ENCODE data around the gene ZNF559. TPM values are rescaled to one million over a fixed set of nuclear protein-coding genes. Genes with fewer than 3 reads are reported as not detected.

The ZNF559 gene
- total RNA-seq, 1 donor from 2014 or later = 17.4 TPM

DNA sequence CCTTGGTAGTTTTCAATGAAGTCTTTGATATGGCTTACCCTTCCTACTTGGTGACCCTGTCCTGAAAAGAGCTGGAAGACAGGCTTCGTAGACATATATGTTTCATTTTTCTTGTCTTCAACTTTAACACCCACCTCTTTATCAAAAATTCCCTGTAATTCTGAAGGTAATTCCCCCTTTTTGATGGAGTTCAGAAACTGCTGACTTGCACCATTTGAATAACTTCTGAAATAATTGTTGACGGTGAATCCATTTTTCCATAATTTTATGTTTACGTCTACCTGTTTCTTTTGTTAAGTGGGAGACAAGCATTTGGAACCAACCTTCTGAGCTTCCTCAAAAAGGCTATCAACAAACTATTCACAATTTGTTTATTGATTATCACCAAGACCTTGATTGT lies 24.3 kb downstream of the ZNF559 start:
- intact Hi-C loops (cut with micrococcal nuclease) = no loop called here
- no peak for DNase-seq

GRCh38 chr19:9348671-9349070 lies 24.7 kb downstream of the ZNF559 start:
- no peak for ATAC-seq
- no peak for DNase-seq
- intact Hi-C loops (cut with micrococcal nuclease) = no loop called here

More for the DNA sequence above, 24.3 kb downstream of the ZNF559 start:
- no peak for ATAC-seq

GRCh38 chr19:9352505-9352904 lies 28.5 kb downstream of the ZNF559 start:
- no peak for ATAC-seq
- no peak for DNase-seq
- intact Hi-C loops (cut with micrococcal nuclease) = no loop called here

GRCh38 chr19:9353011-9353410 lies 29.0 kb downstream of the ZNF559 start:
- ATAC-seq (no peak), DNase-seq (no peak)
- intact Hi-C loops (cut with micrococcal nuclease) = no loop called here

GRCh38 chr19:9354651-9355050 lies 30.7 kb downstream of the ZNF559 start:
- ATAC-seq (no peak), DNase-seq (no peak)
- intact Hi-C loops (cut with micrococcal nuclease) = no loop called here

GRCh38 chr19:9362905-9363304 lies 38.9 kb downstream of the ZNF559 start, which contains the start of gene ZNF177:
Gene ZNF177, plus strand, starts transcription at chr19:9363013. Its CDS starts 15,299 bp downstream, at chr19:9378312.
- peak; percentile 36 for ATAC-seq
- no peak for DNase-seq
- intact Hi-C loops (cut with micrococcal nuclease) = no loop called here

- no peak for ATAC-seq
- intact Hi-C loops (cut with micrococcal nuclease) = no loop called here
Observed at GRCh38 chr19:9370738-9371619, 47.0 kb downstream of the ZNF559 start.

DNA sequence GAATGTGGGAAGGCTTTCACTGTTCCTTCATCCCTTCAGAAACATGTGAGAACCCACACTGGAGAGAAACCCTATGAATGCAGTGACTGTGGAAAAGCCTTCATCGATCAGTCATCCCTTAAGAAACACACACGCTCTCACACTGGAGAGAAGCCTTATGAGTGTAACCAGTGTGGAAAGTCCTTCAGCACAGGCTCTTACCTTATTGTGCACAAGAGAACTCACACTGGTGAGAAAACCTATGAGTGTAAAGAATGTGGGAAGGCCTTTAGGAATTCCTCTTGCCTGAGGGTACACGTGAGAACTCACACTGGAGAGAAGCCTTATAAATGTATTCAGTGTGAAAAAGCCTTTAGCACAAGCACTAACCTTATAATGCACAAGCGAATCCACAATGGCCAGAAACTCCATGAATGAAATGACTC lies 57.4 kb downstream of the ZNF559 start:
- no peak for ATAC-seq
- no peak for DNase-seq
- intact Hi-C loops (cut with micrococcal nuclease) = no loop called here

More at GRCh38 chr19:9370738-9371619, 47.0 kb downstream of the ZNF559 start:
- no peak for DNase-seq

Other genes starting within 250 kb of the ZNF559 start
- gene OR1M1, start 237.1 kb upstream of the ZNF559 start, total RNA-seq = not detected
- not detected for gene OR7G2, start 216.7 kb upstream of the ZNF559 start, total RNA-seq
- not detected for gene OR7G1, start 208.4 kb upstream of the ZNF559 start, total RNA-seq
- gene OR7G3, start 197.2 kb upstream of the ZNF559 start, total RNA-seq = not detected
- gene ZNF317, start 183.8 kb upstream of the ZNF559 start, total RNA-seq = 13.0 TPM
- gene OR7D2, start 145.2 kb upstream of the ZNF559 start, total RNA-seq = 0.07 TPM
- not detected for gene OR7D4, start 104.6 kb upstream of the ZNF559 start, total RNA-seq
- not detected for gene OR7E24, start 73.2 kb upstream of the ZNF559 start, total RNA-seq
- 2.7 TPM for gene ZNF699, start 14.3 kb upstream of the ZNF559 start, total RNA-seq
- 3.8 TPM for gene ZNF177, start 38.8 kb downstream of the ZNF559 start, total RNA-seq
- gene ZNF266, start 111.4 kb downstream of the ZNF559 start, total RNA-seq = 7.9 TPM
- gene ZNF560, start 174.4 kb downstream of the ZNF559 start, total RNA-seq = not detected
- 14.6 TPM for gene ZNF426, start 214.5 kb downstream of the ZNF559 start, total RNA-seq

All from left ventricle myocardium superior (tissue), 1 donor.